Endothelial cell (in vitro differentiated cells): Measurements from ENCODE around the gene STX16. TPM values are rescaled to one million over a fixed set of nuclear protein-coding genes. Genes with fewer than 3 reads are reported as not detected.

Experiments used
- DNase-seq: peaks from one replicate; pipeline ENCODE4 v3.0.0; 2021; ENCODE audit warnings: low spot score
- H3K27ac Mint-ChIP-seq: one replicate; pipeline ENCODE4 v1.8.0; 2021; ENCODE audit warnings: mixed read lengths, inconsistent platforms; ENCODE audit not compliant: unreplicated experiment
- H3K27me3 Mint-ChIP-seq: one replicate; pipeline ENCODE4 v1.8.0; 2021; ENCODE audit warnings: mild to moderate bottlenecking, moderate library complexity, mixed read lengths, inconsistent platforms; ENCODE audit not compliant: unreplicated experiment
- H3K36me3 Mint-ChIP-seq: one replicate; pipeline ENCODE4 v1.8.0; 2021; ENCODE audit warnings: mild to moderate bottlenecking, low read depth, mixed read lengths, inconsistent platforms; ENCODE audit not compliant: unreplicated experiment
- H3K4me1 Mint-ChIP-seq: one replicate; pipeline ENCODE4 v1.8.0; 2021; ENCODE audit warnings: mild to moderate bottlenecking, mixed read lengths, inconsistent platforms; ENCODE audit not compliant: unreplicated experiment
- H3K4me3 Mint-ChIP-seq: one replicate; pipeline ENCODE4 v1.8.0; 2021; ENCODE audit warnings: mild to moderate bottlenecking, mixed read lengths, inconsistent platforms; ENCODE audit not compliant: unreplicated experiment
- H3K9me3 Mint-ChIP-seq: one replicate; pipeline ENCODE4 v1.8.0; 2021; ENCODE audit warnings: mixed read lengths, inconsistent platforms; ENCODE audit not compliant: unreplicated experiment
- total RNA-seq: library from RNA; stranded (reverse); fragmentation: NEBNext Ultra II Directional; extraction: Animal tissue kit (Norgen Biotek cat#: 25700); gene quantifications from one replicate; pipeline ENCODE4 v1.2.1, GENCODE V29; 2021; ENCODE audit not compliant: unreplicated experiment
- TF ChIP-seq, protein P1 (sequence below): fragments of 200-600 bp; sonication (generic); IDR thresholded peaks from one replicate; pipeline ENCODE4 v1.5.0; 2021; ENCODE audit warnings: antibody characterized with exemption; ENCODE audit not compliant: unreplicated experiment

Gene STX16
- total RNA-seq, 1 donor from 2014 or later: 77.9 TPM

DNA sequence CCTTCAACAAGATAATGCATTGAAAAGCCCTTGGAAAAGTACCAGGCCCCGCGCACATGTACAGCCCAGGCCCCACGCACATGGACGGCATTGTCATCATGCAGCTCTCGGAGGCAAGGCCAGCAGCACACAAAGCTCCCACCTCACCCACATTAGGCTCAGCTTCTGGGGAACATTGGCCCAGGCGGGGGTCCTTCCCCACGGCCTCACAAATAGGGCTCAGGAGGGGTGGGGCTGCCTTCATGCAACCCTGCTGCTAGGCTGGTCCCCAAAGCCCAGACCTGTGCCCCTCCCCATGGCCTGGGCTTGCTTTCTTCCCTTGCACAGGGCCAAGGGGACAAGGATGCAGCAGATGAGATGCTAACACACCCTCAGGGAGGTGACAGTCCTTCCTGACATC, 68.2 kb downstream of the STX16 start:
- peak; percentile 2 for DNase-seq
- H3K4me3 Mint-ChIP-seq: no peak overlapping the region
- TF ChIP-seq, protein P1, sequence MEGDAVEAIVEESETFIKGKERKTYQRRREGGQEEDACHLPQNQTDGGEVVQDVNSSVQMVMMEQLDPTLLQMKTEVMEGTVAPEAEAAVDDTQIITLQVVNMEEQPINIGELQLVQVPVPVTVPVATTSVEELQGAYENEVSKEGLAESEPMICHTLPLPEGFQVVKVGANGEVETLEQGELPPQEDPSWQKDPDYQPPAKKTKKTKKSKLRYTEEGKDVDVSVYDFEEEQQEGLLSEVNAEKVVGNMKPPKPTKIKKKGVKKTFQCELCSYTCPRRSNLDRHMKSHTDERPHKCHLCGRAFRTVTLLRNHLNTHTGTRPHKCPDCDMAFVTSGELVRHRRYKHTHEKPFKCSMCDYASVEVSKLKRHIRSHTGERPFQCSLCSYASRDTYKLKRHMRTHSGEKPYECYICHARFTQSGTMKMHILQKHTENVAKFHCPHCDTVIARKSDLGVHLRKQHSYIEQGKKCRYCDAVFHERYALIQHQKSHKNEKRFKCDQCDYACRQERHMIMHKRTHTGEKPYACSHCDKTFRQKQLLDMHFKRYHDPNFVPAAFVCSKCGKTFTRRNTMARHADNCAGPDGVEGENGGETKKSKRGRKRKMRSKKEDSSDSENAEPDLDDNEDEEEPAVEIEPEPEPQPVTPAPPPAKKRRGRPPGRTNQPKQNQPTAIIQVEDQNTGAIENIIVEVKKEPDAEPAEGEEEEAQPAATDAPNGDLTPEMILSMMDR: no peak
- no peak overlapping the region for H3K27ac Mint-ChIP-seq
- peaks cover 3% of the 10 kb centered on the region for H3K4me1 Mint-ChIP-seq
- H3K9me3 Mint-ChIP-seq: no peaks in the 10 kb centered on the region
- no peaks in the 10 kb centered on the region for H3K36me3 Mint-ChIP-seq
- peaks cover 13% of the 10 kb centered on the region for H3K27me3 Mint-ChIP-seq

DNA sequence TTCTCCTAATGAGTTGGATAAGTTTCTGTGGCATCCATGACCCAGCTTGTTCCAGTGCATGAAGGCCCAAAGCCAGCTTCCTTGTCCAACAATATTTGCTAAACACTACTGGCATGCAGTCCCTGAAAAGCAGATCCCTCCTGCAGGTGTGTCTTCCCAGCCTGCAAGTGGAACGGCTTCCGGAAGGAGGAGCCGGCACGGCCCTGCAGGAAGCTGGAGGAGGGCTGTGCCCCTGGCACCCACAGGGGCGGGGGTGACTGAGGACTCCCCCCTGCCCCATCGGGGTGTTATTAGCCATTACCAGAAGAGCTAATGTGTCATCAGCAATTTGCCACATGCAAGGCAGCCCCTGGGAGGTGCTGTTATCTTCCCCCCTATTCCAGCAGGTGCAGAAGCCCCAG, 68.9 kb downstream of the STX16 start:
- Mint-ChIP-seq H3K9me3 (no peaks in the 10 kb centered on the region), H3K36me3 (no peaks in the 10 kb centered on the region), H3K27me3 (peaks cover 13% of the 10 kb centered on the region), H3K4me3 (no peak overlapping the region), H3K4me1 (peaks cover 3% of the 10 kb centered on the region), H3K27ac (no peak overlapping the region)
- peak; percentile 3 for DNase-seq
- TF ChIP-seq, protein P1: no peak

DNA sequence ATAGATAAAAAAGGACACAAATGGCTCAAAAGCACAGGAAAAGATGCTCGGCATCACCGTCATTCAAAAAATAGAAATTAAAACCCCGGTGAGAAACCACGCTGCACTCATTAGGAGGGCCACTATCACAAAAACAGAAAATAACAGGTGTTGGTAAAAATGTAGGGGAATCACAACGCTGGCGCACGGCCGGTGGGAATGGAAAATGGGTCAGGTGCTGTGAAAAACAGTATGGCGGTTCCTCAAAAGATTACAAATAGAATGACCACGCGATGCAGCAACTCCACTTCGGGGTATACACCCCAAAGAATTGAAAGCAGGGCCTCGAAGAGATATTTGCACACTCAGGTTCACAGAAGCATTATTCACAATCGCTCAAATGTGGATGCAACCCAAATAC, 69.8 kb downstream of the STX16 start:
- Mint-ChIP-seq H3K4me3 (no peak overlapping the region), H3K36me3 (no peaks in the 10 kb centered on the region), H3K4me1 (peaks cover 3% of the 10 kb centered on the region), H3K27ac (no peak overlapping the region), H3K27me3 (peaks cover 11% of the 10 kb centered on the region), H3K9me3 (no peaks in the 10 kb centered on the region)
- TF ChIP-seq, protein P1: no peak
- DNase-seq: no peak

DNA sequence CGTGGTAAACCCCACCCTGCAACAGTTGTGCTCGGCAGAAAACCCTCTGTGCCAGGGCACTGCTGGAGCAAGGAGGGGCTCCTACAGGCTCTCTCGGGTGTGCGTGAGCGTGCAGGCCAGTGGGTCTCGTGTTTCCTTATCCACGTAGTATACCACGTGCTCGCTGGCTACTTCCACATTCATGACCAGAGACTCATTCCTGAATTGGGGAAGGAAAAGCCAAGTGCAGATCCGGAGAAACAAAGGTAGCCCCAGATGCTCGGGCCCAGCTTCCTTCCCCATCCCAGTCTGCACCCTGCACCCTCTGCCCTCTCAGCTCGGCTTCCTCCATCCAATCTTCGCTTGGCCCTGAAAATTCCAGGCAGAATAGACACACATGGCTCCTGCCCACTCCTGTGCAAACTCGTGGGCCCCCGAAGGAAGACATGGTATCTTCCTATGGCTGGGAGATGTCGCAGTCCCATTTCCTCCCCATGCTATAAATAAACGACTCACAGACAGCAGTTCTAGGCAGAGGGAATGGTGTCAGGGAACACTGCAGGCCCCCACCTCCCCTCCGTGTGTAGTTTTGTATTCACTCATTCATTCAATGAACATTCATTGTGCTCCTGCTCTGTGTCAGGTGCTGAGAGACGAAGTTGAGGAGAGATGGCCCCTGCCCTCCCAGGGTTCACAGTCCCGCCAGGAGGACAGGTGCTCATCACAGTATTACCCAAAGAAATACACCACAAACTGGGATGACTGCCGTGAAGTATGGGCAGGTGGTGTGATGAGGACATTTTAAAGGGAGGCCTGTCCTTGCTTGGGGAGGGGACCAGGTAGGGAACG, 71.1 kb downstream of the STX16 start:
- TF ChIP-seq, protein P1: no peak
- no peak for DNase-seq

DNA sequence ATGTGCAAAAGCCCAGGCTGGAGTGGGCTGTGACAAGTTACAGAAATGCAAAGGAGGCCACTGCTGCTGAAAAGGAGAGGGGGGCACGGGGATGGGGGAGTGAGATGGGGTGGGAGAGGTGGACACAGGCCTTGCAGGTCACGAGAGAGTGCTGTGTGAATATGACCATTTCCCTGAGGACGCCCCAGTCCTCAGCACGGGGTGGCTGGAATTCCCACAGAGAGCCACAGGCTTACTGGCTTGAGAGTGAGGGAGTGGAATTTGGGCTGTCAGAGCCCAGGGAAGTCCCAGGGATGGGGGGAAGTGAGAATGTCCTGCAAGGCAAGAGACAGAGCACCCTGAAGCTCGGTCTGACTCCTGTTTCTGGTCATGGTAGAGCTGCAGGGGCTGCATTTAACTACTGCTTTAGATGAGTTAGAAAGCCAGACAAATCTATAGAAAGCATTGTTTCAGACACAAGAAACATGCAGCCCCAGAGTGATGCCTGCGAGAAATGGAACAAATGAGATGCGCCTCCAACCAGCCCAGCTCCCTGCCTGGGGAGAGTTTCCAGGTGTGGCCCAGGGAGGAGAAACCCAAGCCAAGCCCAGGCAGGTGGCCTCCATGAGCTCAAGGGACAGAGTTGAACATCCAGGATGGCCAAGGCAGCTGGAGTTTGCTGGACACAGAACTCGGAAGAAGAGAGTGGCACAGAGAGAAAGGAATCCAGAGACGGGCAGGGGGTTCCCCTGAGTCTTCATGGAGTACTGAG, 72.0 kb downstream of the STX16 start:
- H3K4me1 Mint-ChIP-seq: peaks cover 3% of the 10 kb centered on the region
- no peak overlapping the region for H3K27ac Mint-ChIP-seq
- no peaks in the 10 kb centered on the region for H3K36me3 Mint-ChIP-seq
- H3K4me3 Mint-ChIP-seq: no peak overlapping the region
- peaks cover 10% of the 10 kb centered on the region for H3K27me3 Mint-ChIP-seq
- TF ChIP-seq, protein P1: no peak
- DNase-seq: no peak
- no peaks in the 10 kb centered on the region for H3K9me3 Mint-ChIP-seq

More for the DNA sequence above, 71.1 kb downstream of the STX16 start:
- Mint-ChIP-seq H3K4me1 (peaks cover 3% of the 10 kb centered on the region), H3K4me3 (no peak overlapping the region), H3K9me3 (no peaks in the 10 kb centered on the region), H3K27ac (no peak overlapping the region), H3K27me3 (peaks cover 11% of the 10 kb centered on the region), H3K36me3 (no peaks in the 10 kb centered on the region)
